GM12878 (cell line): ENCODE measurements around the gene SLC6A12. TPM values are rescaled to one million over a fixed set of nuclear protein-coding genes. Genes with fewer than 3 reads are reported as not detected.

Source experiments
- ATAC-seq: fragments of 200-7000 bp; cut with Tn5 transposase; 3 replicates; pipeline ENCODE4 v1.9.1; 2020; ENCODE audit warnings: mild to moderate bottlenecking, moderate library complexity
- BruUV-seq: library from RNA; stranded (reverse); fragments of 400-500 nt; replicated peaks from 2 replicates; lab custom pipeline; 2021; lab: Mats Ljungman, UMichigan
- CTCF ChIA-PET: fragments of 300-600 bp; sonication (Branson Sonifier 250); formaldehyde crosslinking; extraction: SDS; loops from one replicate; lab custom pipeline; 2021; ENCODE audit warnings: inconsistent platforms; lab: Yijun Ruan, JAX
- POLR2A ChIA-PET: fragments of 350-600 bp; formaldehyde crosslinking; extraction: SDS; loops from one replicate; lab custom pipeline; 2021; ENCODE audit warnings: inconsistent platforms; lab: Charles Lee
- RAD21 ChIA-PET: fragments of 300-600 bp; sonication (Branson Sonifier 250); formaldehyde crosslinking; loops from one replicate; lab custom pipeline; 2023; ENCODE audit warnings: antibody characterized with exemption; ENCODE audit not compliant: unreplicated experiment; lab: Charles Lee
- SMC1A ChIA-PET: fragments of 300-600 bp; sonication (Branson Sonifier 250); formaldehyde crosslinking; loops from one replicate; lab custom pipeline; 2023; ENCODE audit not compliant: unreplicated experiment, uncharacterized antibody; lab: Charles Lee
- DNase-seq: peaks from one replicate; pipeline ENCODE4 v3.0.0-alpha.2; 2011; ENCODE audit warnings: low read depth, low spot score
- FAIRE-seq: peaks from 3 replicates; lab custom pipeline; 2011; peaks lifted over from hg19 to GRCh38; lab: Jason Lieb, UNC
- H2AFZ ChIP-seq: 2 replicates; pipeline ENCODE4 v1.6.0; 2011; ENCODE audit warnings: low read depth, low read length, control low read depth; ENCODE audit not compliant: control insufficient read depth
- H3K27ac ChIP-seq: 2 replicates; pipeline ENCODE4 v1.5.1; 2011; ENCODE audit warnings: control low read depth; ENCODE audit not compliant: control insufficient read depth, insufficient read depth
- H3K27me3 ChIP-seq, 2 experiments: replicated peaks in 1 of 2; 2 replicates each; pipeline versions ENCODE4 v1.6.0 to v1.6.1; 2011; ENCODE audit warnings: low read length in 1 of 2; ENCODE audit not compliant: control insufficient read depth in 2 of 2, insufficient read depth in 2 of 2
- H3K36me3 ChIP-seq, 2 experiments: 2 replicates each; pipeline ENCODE4 v1.5.1; 2011; ENCODE audit warnings: low read length in 1 of 2; ENCODE audit not compliant: control insufficient read depth in 2 of 2, insufficient read depth in 2 of 2
- H3K4me1 ChIP-seq: 2 replicates; pipeline ENCODE4 v1.6.1; 2011; ENCODE audit warnings: mild to moderate bottlenecking, low read length, moderate library complexity, mixed read lengths; ENCODE audit not compliant: control insufficient read depth, insufficient read depth
- H3K4me2 ChIP-seq: 2 replicates; pipeline ENCODE4 v1.6.0; 2011; ENCODE audit warnings: control low read depth; ENCODE audit not compliant: control insufficient read depth, insufficient read depth
- H3K4me3 ChIP-seq: fragments of 200-600 bp; sonication (generic); 2 replicates; pipeline ENCODE4 v1.5.1; 2016
- H3K79me2 ChIP-seq: 2 replicates; pipeline ENCODE4 v1.6.0; 2011; ENCODE audit warnings: low read length; ENCODE audit not compliant: control insufficient read depth, insufficient read depth
- H3K9ac ChIP-seq: 2 replicates; pipeline ENCODE4 v1.8.0; 2011; ENCODE audit warnings: low read length, control low read depth, mixed read lengths; ENCODE audit not compliant: control insufficient read depth, insufficient read depth
- H3K9me3 ChIP-seq: replicated peaks from 3 replicates; pipeline ENCODE4 v1.5.1; 2011; ENCODE audit warnings: mild to moderate bottlenecking, low read length; ENCODE audit not compliant: control insufficient read depth, insufficient read depth
- H4K20me1 ChIP-seq: 2 replicates; pipeline ENCODE4 v1.6.0; 2011; ENCODE audit not compliant: control insufficient read depth, insufficient read depth
- CHD2 ChIP-seq: IDR thresholded peaks from 2 replicates; pipeline ENCODE4 v1.6.1; 2011; ENCODE audit warnings: low read depth, low read length, improper control_type of control experiment, borderline replicate concordance
- CTCF ChIP-seq, 3 experiments: IDR thresholded peaks in 2 of 3; conservative IDR thresholded peaks in 1 of 3; 2 replicates each; pipeline ENCODE4 v1.5.1; 2011; ENCODE audit warnings: low read depth in 3 of 3, low read length in 3 of 3, mild to moderate bottlenecking in 3 of 3, control low read depth in 2 of 3, moderate library complexity in 2 of 3, inconsistent platforms in 1 of 3, mixed read lengths in 1 of 3; ENCODE audit not compliant: control insufficient read depth in 2 of 3, insufficient read depth in 1 of 3; ENCODE audit errors: extremely low read depth in 1 of 3
- EED ChIP-seq: sonication (generic); IDR thresholded peaks from 2 replicates; pipeline ENCODE4 v1.6.1; 2016; ENCODE audit warnings: antibody characterized with exemption, low read depth
- IRF4 ChIP-seq: IDR thresholded peaks from 2 replicates; pipeline ENCODE4 v1.6.1; 2011; ENCODE audit warnings: low read depth, low read length
- KAT2A ChIP-seq: conservative IDR thresholded peaks from 2 replicates; pipeline ENCODE4 v1.6.1; 2011; ENCODE audit warnings: low read depth, low read length; ENCODE audit not compliant: control insufficient read depth
- MAX ChIP-seq: IDR thresholded peaks from 2 replicates; pipeline ENCODE4 v1.6.1; 2012; ENCODE audit warnings: low read depth, low read length, improper control_type of control experiment
- MEF2A ChIP-seq: IDR thresholded peaks from 2 replicates; pipeline ENCODE4 v1.6.1; 2011; ENCODE audit warnings: low read depth, mild to moderate bottlenecking, low read length, moderate library complexity; ENCODE audit not compliant: insufficient read depth
- NBN ChIP-seq: fragments of 450-650 bp; IDR thresholded peaks from 2 replicates; pipeline ENCODE4 v1.6.1; 2016
- NFYB ChIP-seq: IDR thresholded peaks from 2 replicates; pipeline ENCODE4 v1.6.1; 2011; ENCODE audit warnings: low read depth, mild to moderate bottlenecking, low read length, improper control_type of control experiment, moderate library complexity; ENCODE audit not compliant: insufficient read depth
- NRF1 ChIP-seq: conservative IDR thresholded peaks from 2 replicates; pipeline ENCODE4 v1.6.1; 2011; ENCODE audit warnings: mild to moderate bottlenecking, low read depth, low read length, improper control_type of control experiment
- RAD21 ChIP-seq: IDR thresholded peaks from 2 replicates; pipeline ENCODE4 v1.6.1; 2011; ENCODE audit warnings: mild to moderate bottlenecking, low read depth, low read length, moderate library complexity; ENCODE audit not compliant: insufficient read depth
- SMAD1 ChIP-seq: fragments of 450-650 bp; IDR thresholded peaks from 2 replicates; pipeline ENCODE4 v1.6.1; 2018; ENCODE audit warnings: mild to moderate bottlenecking, low read depth; ENCODE audit not compliant: partially characterized antibody
- SPI1 ChIP-seq: IDR thresholded peaks from 2 replicates; pipeline ENCODE4 v1.6.1; 2011; ENCODE audit warnings: low read depth, mild to moderate bottlenecking, low read length, moderate library complexity, borderline replicate concordance; ENCODE audit not compliant: insufficient read depth
- STAT3 ChIP-seq: IDR thresholded peaks from 2 replicates; pipeline ENCODE4 v1.6.1; 2011; ENCODE audit warnings: low read depth, low read length, improper control_type of control experiment
- TCF12 ChIP-seq: IDR thresholded peaks from 2 replicates; pipeline ENCODE4 v1.6.1; 2011; ENCODE audit warnings: low read depth, mild to moderate bottlenecking, low read length
- ZBED1 ChIP-seq: IDR thresholded peaks from 2 replicates; pipeline ENCODE4 v1.6.1; 2016; ENCODE audit warnings: borderline replicate concordance
- ZBTB40 ChIP-seq: fragments of 450-650 bp; IDR thresholded peaks from 2 replicates; pipeline ENCODE4 v1.6.1; 2016; ENCODE audit warnings: mild to moderate bottlenecking, moderate library complexity, borderline replicate concordance
- ZNF217 ChIP-seq: fragments of 450-650 bp; IDR thresholded peaks from 2 replicates; pipeline ENCODE4 v1.6.1; 2017; ENCODE audit warnings: antibody characterized with exemption, mild to moderate bottlenecking
- WGBS: methylation state at CpG from one replicate; pipeline ENCODE4 v1.1.6; 2016; ENCODE audit warnings: low lambda C conversion rate; ENCODE audit not compliant: insufficient replicate concordance, insufficient coverage; ENCODE audit errors: missing lambda C conversion rate; 5-methylcytosine and 5-hydroxymethylcytosine counted together
- in situ Hi-C: fragments of 300-500 bp; cut with MboI; formaldehyde crosslinking; loops from 9 replicates; pipeline ENCODE4 v1.14.3; 2018; ENCODE audit warnings: mixed read lengths
- intact Hi-C: fragments of 100-400 bp; cut with micrococcal nuclease; formaldehyde crosslinking; loops from one replicate; pipeline ENCODE4 v1.14.2; 2022; ENCODE audit not compliant: unreplicated experiment
- polyA plus RNA-seq, 11 experiments: library from polyadenylated mRNA; depleted of rRNA in 4 of 11; unstranded in 6 of 11; stranded (reverse) in 5 of 11; fragments of >200 nt; fragmentation: Nextera tagmentation in 4 of 11; fragmentation: Illumina TruSeq in 1 of 11; extraction: Ambion mirVana in 4 of 11; extraction: Trizol in 1 of 11; gene quantifications; 1 replicate in 1 of 11; 2 replicates in 10 of 11; pipeline versions ENCODE4 v1.2.1 to v1.2.3, GENCODE V29; 2011 to 2016; ENCODE audit warnings: inconsistent platforms in 2 of 11, missing spikeins in 2 of 11, low read depth in 1 of 11
- total RNA-seq, 4 experiments: library from RNA; depleted of rRNA in 3 of 4; stranded (reverse); fragments of >200 nt in 3 of 4; fragmentation: Illumina TruSeq in 1 of 4; extraction: Trizol in 1 of 4; gene quantifications; 2 replicates each; pipeline versions ENCODE4 v1.2.1 to v1.2.3, GENCODE V29; 2013 to 2021

Gene SLC6A12
- total and polyA plus RNA-seq, 10 of the 15 experiments (the other 5 are each of a cell fraction or from before 2014, with no cell fraction given): 0.06 to 0.11 (median 0.07) TPM; not detected in 7

- no peak for TF ChIP-seq ZBTB40
- TF ChIP-seq SMAD1: no peak
- no peak for TF ChIP-seq KAT2A
- TF ChIP-seq ZNF217: no peak
Observed at GRCh38 chr12:220491-220890, 6.5 kb upstream of the SLC6A12 start (continued).

GRCh38 chr12:219891-220352 is 6.0 kb upstream of the SLC6A12 start:
- FAIRE-seq (no peak), DNase-seq (no peak), ATAC-seq (peak; percentile 98)
- POLR2A ChIA-PET: no interaction called here
- SMC1A ChIA-PET: interaction anchor here (1.1 kb wide), 1 partner anchor 113 kb away, joined by 3 read pairs; no protein-coding TSS in a partner anchor
- H3K27me3 ChIP-seq: no peaks in the 10 kb centered on the region; a peak in 1 of 4 replicates
- no TSS peak for BruUV-seq
- no peak overlapping the region for H3K4me3 ChIP-seq
- RAD21 ChIA-PET: interaction anchor here (0.7 kb wide), 1 partner anchor 27 kb away, joined by 3 read pairs; no protein-coding TSS in a partner anchor
- intact Hi-C loops: no loop called here
- H3K27ac ChIP-seq: no peak overlapping the region
- H3K9ac ChIP-seq: no peak overlapping the region
- H3K9me3 ChIP-seq: no peaks in the 10 kb centered on the region
- in situ Hi-C loops: no loop called here
- WGBS: 14% methylated on average over 17 of the region's 17 CpGs
- no peaks in the 10 kb centered on the region for H3K79me2 ChIP-seq
- CTCF ChIA-PET: interaction anchor here (0.6 to 1.2 kb wide), 4 partner anchors 8 to 112 kb away, joined by 4 read pairs; partner anchors contain the start of gene SLC6A13
- no peaks in the 10 kb centered on the region for H3K4me1 ChIP-seq
- H2AFZ ChIP-seq: no peak overlapping the region
- no peak overlapping the region for H3K4me2 ChIP-seq
- H3K36me3 ChIP-seq: no peaks in the 10 kb centered on the region
- H4K20me1 ChIP-seq: no peaks in the 10 kb centered on the region; the same call in 1 of the 2 replicates
- no peak for TF ChIP-seq EED
- no peak for TF ChIP-seq STAT3
- TF ChIP-seq NBN: no peak
- TF ChIP-seq IRF4: no peak
- TF ChIP-seq TCF12: no peak
- no peak for TF ChIP-seq MAX
- TF ChIP-seq NRF1: no peak
- peak; percentile 37; the same call in 1 of the 2 replicates for TF ChIP-seq SPI1
- TF ChIP-seq RAD21: peak; percentile 57
- no peak for TF ChIP-seq MEF2A
- TF ChIP-seq CTCF (IDR thresholded peaks at IDR 0.05 in 2 of 3, conservative IDR thresholded peaks at IDR 0.05 in 1 of 3; ENCODE audit: control insufficient read depth in 2 of 3, extremely low read depth in 1 of 3, insufficient read depth in 1 of 3, low read depth in 3 of 3, low read length in 3 of 3): peak; percentile 63 to 75 (median 71)
- no peak for TF ChIP-seq CHD2
- no peak for TF ChIP-seq NFYB
- no peak for TF ChIP-seq ZBED1
